Hepatocyte (in vitro differentiated cells): ENCODE measurements around the gene LASP1NB.
"Not testable (repeated sequence)": the region's sequence is repeated elsewhere in the genome, so short reads cannot be mapped to it uniquely, and the experiment has no call there.

ENCODE experiments used
- DNase-seq: peaks from one replicate; pipeline ENCODE4 v3.0.0-alpha.2; 2016; ENCODE audit warnings: low spot score
- H2AFZ ChIP-seq: fragments of 200-600 bp; sonication (generic); 2 replicates; pipeline ENCODE4 v1.6.0; 2016; ENCODE audit warnings: antibody characterized with exemption, mild to moderate bottlenecking
- H3K27ac ChIP-seq: fragments of 200-600 bp; sonication (generic); 2 replicates; pipeline ENCODE4 v1.5.1; 2016; ENCODE audit warnings: mild to moderate bottlenecking
- H3K27me3 ChIP-seq: fragments of 200-600 bp; sonication (generic); 2 replicates; pipeline ENCODE4 v1.6.1; 2016
- H3K36me3 ChIP-seq: fragments of 200-600 bp; sonication (generic); replicated peaks from 2 replicates; pipeline ENCODE4 v1.5.1; 2016; ENCODE audit warnings: low read depth; ENCODE audit not compliant: insufficient read depth
- H3K4me1 ChIP-seq: fragments of 200-600 bp; sonication (generic); 2 replicates; pipeline ENCODE4 v1.5.1; 2016; ENCODE audit warnings: mild to moderate bottlenecking, moderate library complexity; ENCODE audit not compliant: insufficient read depth
- H3K4me2 ChIP-seq: fragments of 200-600 bp; sonication (generic); 2 replicates; pipeline ENCODE4 v1.6.0; 2016
- H3K4me3 ChIP-seq: fragments of 200-600 bp; sonication (generic); 2 replicates; pipeline ENCODE4 v1.5.1; 2016; ENCODE audit warnings: mild to moderate bottlenecking
- H3K79me2 ChIP-seq: fragments of 200-600 bp; sonication (generic); 2 replicates; pipeline ENCODE4 v1.6.0; 2017; ENCODE audit warnings: mild to moderate bottlenecking
- H3K9me2 ChIP-seq: fragments of 200-600 bp; sonication (generic); replicated peaks from 2 replicates; pipeline ENCODE4 v1.6.0; 2017; ENCODE audit warnings: mild to moderate bottlenecking; ENCODE audit not compliant: insufficient read depth
- H3K9me3 ChIP-seq: fragments of 200-600 bp; sonication (generic); 2 replicates; pipeline ENCODE4 v1.5.1; 2016; ENCODE audit warnings: low read depth, mild to moderate bottlenecking
- H4K20me1 ChIP-seq: fragments of 200-600 bp; sonication (generic); 2 replicates; pipeline ENCODE4 v1.6.0; 2016; ENCODE audit warnings: mild to moderate bottlenecking; ENCODE audit not compliant: insufficient read depth, poor library complexity, severe bottlenecking
- EZH2 ChIP-seq: fragments of 200-600 bp; sonication (generic); IDR thresholded peaks from 2 replicates; pipeline ENCODE4 v1.6.1; 2016; ENCODE audit warnings: antibody characterized with exemption, mild to moderate bottlenecking, borderline replicate concordance
- EZH2phosphoT487 ChIP-seq: fragments of 200-600 bp; sonication (generic); IDR thresholded peaks from one replicate; pipeline ENCODE4 v1.6.1; 2018; ENCODE audit warnings: antibody characterized with exemption, mild to moderate bottlenecking, low read depth, moderate library complexity; ENCODE audit not compliant: unreplicated experiment, severe bottlenecking
- WGBS: methylation state at CpG from one replicate; pipeline ENCODE4 v1.1.6; 2016; ENCODE audit warnings: low lambda C conversion rate; ENCODE audit errors: missing lambda C conversion rate; 5-methylcytosine and 5-hydroxymethylcytosine counted together
- TF ChIP-seq, protein P1 (sequence below): fragments of 200-600 bp; sonication (generic); IDR thresholded peaks from 2 replicates; pipeline ENCODE4 v1.5.1; 2016; ENCODE audit warnings: antibody characterized with exemption, mild to moderate bottlenecking; ENCODE audit not compliant: poor library complexity

Gene LASP1NB

DNA sequence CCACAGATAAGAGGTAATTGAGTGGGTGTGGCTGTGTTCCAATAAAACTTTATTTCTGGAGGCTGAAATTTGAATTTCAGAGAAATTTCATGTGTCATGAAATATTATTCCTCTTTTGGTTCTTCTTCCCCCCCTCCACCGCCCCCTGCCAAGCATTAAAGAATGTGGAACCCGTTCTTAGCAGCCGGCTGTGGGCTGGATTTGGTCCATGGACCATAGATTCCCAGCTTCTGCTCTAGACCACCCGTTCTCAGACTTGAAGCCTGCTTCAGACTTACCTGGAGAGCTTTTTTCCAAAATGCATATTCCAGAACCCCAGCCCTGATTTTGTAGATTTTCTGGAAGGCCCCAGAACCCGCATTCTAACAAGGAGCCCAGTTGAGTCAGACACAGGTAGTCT, 15.1 kb upstream of the LASP1NB start:
- DNase-seq = no peak
- Histone ChIP-seq H3K79me2 (peaks cover 68% of the 10 kb centered on the region), H3K36me3 (no peaks in the 10 kb centered on the region)

DNA sequence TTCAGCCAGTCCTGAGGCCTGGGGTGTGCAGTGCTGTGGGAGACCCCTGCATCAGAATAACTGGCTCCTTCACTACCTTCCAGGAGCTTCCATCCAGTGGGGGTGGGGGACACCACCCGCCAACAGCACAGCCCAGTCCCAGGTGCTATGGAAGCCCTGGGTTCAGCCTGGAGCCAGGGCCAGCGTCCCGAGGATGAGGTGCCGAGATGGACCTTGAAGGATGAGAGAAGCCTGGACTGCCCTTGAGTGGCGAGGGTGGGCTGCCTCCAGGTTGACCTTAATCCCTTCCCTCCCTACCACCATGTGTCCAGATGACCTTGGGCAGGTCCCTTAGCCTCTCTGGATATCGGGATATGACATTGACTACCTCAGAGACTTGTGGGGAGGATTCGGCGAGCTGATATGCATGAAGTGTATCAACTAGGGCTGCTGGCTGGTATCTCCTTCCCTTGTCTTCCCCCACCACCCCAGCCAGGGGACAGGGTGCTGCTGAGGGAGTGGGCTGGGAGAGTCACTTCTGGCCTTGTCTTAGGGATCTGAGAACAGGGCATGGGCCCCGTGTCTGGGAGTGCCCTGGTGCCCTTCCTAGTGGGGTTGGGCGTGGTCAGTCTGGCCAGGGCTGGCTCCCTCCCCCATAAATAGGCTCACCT, 14.2 kb upstream of the LASP1NB start:
- H3K9me3 ChIP-seq = no peaks in the 10 kb centered on the region
- no peaks in the 10 kb centered on the region for H3K36me3 ChIP-seq
- H3K79me2 ChIP-seq = peaks cover 63% of the 10 kb centered on the region
- TF ChIP-seq, protein P1, sequence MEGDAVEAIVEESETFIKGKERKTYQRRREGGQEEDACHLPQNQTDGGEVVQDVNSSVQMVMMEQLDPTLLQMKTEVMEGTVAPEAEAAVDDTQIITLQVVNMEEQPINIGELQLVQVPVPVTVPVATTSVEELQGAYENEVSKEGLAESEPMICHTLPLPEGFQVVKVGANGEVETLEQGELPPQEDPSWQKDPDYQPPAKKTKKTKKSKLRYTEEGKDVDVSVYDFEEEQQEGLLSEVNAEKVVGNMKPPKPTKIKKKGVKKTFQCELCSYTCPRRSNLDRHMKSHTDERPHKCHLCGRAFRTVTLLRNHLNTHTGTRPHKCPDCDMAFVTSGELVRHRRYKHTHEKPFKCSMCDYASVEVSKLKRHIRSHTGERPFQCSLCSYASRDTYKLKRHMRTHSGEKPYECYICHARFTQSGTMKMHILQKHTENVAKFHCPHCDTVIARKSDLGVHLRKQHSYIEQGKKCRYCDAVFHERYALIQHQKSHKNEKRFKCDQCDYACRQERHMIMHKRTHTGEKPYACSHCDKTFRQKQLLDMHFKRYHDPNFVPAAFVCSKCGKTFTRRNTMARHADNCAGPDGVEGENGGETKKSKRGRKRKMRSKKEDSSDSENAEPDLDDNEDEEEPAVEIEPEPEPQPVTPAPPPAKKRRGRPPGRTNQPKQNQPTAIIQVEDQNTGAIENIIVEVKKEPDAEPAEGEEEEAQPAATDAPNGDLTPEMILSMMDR = no peak
- TF ChIP-seq EZH2phosphoT487 (no peak), EZH2 (no peak)
- H3K4me1 ChIP-seq = peaks cover 20% of the 10 kb centered on the region
- H4K20me1 ChIP-seq = peaks cover 77% of the 10 kb centered on the region
- H3K27me3 ChIP-seq = no peaks in the 10 kb centered on the region
- no peaks in the 10 kb centered on the region for H3K9me2 ChIP-seq
- no peak for DNase-seq
- no peak overlapping the region for H2AFZ ChIP-seq
- H3K4me3 ChIP-seq = no peak overlapping the region
- H3K27ac ChIP-seq = no peak overlapping the region
- H3K4me2 ChIP-seq = no peak overlapping the region
- WGBS = 90% methylated on average over 10 of the region's 10 CpGs

More for the DNA sequence above, 15.1 kb upstream of the LASP1NB start:
- Histone ChIP-seq H3K4me3 (no peak overlapping the region), H4K20me1 (peaks cover 79% of the 10 kb centered on the region), H3K4me2 (no peak overlapping the region), H3K27me3 (no peaks in the 10 kb centered on the region), H3K27ac (no peak overlapping the region), H2AFZ (no peak overlapping the region), H3K9me2 (no peaks in the 10 kb centered on the region), H3K4me1 (peaks cover 20% of the 10 kb centered on the region), H3K9me3 (no peaks in the 10 kb centered on the region)
- 88% methylated on average over 5 of the region's 5 CpGs for WGBS
- TF ChIP-seq EZH2phosphoT487 (no peak), EZH2 (no peak)
- TF ChIP-seq, protein P1 = no peak

DNA sequence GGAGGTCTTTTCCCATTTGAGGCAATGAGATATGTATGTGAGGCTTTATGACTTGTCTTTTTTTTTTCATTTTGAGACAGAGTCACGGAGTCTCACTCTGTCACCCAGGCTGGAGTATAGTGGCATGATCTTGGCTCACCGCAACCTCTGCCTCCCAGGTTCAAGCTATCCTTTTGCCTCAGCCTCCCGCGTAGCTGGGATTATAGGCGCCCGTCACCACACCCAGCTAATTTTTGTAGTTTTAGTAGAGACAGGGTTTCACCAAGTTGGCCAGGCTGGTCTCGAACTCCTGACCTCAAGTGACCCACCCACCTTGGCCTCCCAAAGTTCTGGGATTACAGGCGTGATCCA, 13.7 kb upstream of the LASP1NB start:
- not testable (repeated sequence) for H3K9me3 ChIP-seq, H3K4me2 ChIP-seq, DNase-seq, H3K36me3 ChIP-seq, H2AFZ ChIP-seq, H3K27me3 ChIP-seq, H3K9me2 ChIP-seq, H3K4me3 ChIP-seq
- Histone ChIP-seq H3K4me1 (peaks cover 20% of the 10 kb centered on the region), H3K27ac (peak overlapping the region; percentile 46), H4K20me1 (peaks cover 72% of the 10 kb centered on the region), H3K79me2 (peaks cover 58% of the 10 kb centered on the region)
- 95% methylated on average over 8 of the region's 8 CpGs for WGBS

DNA sequence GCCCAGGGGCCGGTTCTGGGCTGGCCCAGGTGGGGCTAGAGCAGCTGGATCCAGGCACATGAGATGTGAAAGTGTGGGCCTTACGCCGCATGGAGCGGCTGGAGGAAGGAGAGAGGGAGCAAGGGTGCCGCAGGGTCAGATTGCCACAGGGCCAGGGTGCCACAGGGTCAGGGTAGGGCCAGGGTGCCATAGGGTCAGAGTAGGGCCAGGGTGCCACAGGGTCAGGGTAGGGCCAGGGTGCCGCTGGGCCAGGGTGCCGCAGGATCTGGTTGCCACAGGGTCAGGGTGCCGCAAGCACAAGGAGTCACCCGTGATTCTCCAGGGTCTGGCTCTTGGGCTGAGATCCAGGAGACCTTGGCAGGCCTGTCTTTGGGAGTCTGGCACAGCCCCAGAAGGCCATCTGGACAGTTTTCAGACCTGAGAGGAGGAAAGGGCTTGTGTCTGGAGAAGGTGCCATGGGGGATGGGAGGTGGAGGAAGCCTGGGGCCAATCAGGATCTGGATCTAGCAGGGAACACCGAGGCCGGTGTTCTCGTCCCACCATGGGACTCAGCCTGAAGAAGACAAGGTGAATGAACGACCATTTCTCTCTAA, 13.1 kb upstream of the LASP1NB start:
- H3K9me3 ChIP-seq = no peaks in the 10 kb centered on the region
- H3K27me3 ChIP-seq = no peaks in the 10 kb centered on the region
- H3K36me3 ChIP-seq = no peaks in the 10 kb centered on the region
- H3K4me3 ChIP-seq = no peak overlapping the region
- peak overlapping the region; percentile 46 for H3K27ac ChIP-seq
- 90% methylated on average over 13 of the region's 13 CpGs for WGBS
- no peaks in the 10 kb centered on the region for H3K9me2 ChIP-seq
- H4K20me1 ChIP-seq = peaks cover 66% of the 10 kb centered on the region
- H3K79me2 ChIP-seq = peaks cover 52% of the 10 kb centered on the region
- H3K4me1 ChIP-seq = peaks cover 20% of the 10 kb centered on the region
- peak; percentile 53 for DNase-seq
- TF ChIP-seq, protein P1 = no peak
- no peak for TF ChIP-seq EZH2
- no peak for TF ChIP-seq EZH2phosphoT487
- no peak overlapping the region for H2AFZ ChIP-seq
- H3K4me2 ChIP-seq = no peak overlapping the region
